Neutrophil (primary cell): ENCODE measurements around the gene CACNG5.

Experiments used
- H3K27ac ChIP-seq: fragments of 200-600 bp; sonication (generic); 2 replicates; pipeline ENCODE4 v1.5.1; 2016; ENCODE audit warnings: mild to moderate bottlenecking, moderate library complexity
- H3K27me3 ChIP-seq: fragments of 200-600 bp; sonication (generic); 2 replicates; pipeline ENCODE4 v1.6.0; 2016; ENCODE audit warnings: mild to moderate bottlenecking
- H3K36me3 ChIP-seq: fragments of 200-600 bp; sonication (generic); 2 replicates; pipeline ENCODE4 v1.5.1; 2017
- H3K4me1 ChIP-seq, 2 experiments: fragments of 200-600 bp in 1 of 2; sonication (generic) in 1 of 2; 1 replicate in 1 of 2; 2 replicates in 1 of 2; pipeline versions ENCODE4 v1.5.1 to v1.6.1; 2013 to 2016; ENCODE audit warnings: low read depth in 1 of 2, low read length in 1 of 2, mild to moderate bottlenecking in 1 of 2, moderate library complexity in 1 of 2; ENCODE audit not compliant: control insufficient read depth in 1 of 2, insufficient read depth in 1 of 2
- H3K4me3 ChIP-seq, 2 experiments: fragments of 200-600 bp in 1 of 2; sonication (generic) in 1 of 2; 1 replicate in 1 of 2; 2 replicates in 1 of 2; pipeline ENCODE4 v1.5.1; 2013 to 2016; ENCODE audit warnings: low read depth in 1 of 2, low read length in 1 of 2, mild to moderate bottlenecking in 1 of 2, moderate library complexity in 1 of 2
- H3K9me3 ChIP-seq: fragments of 200-600 bp; sonication (generic); 2 replicates; pipeline ENCODE4 v1.5.1; 2016
- TF ChIP-seq, protein P1 (sequence below): fragments of 200-600 bp; sonication (generic); IDR thresholded peaks from 2 replicates; pipeline ENCODE4 v1.5.1; 2016; ENCODE audit warnings: antibody characterized with exemption

CACNG5 gene

DNA sequence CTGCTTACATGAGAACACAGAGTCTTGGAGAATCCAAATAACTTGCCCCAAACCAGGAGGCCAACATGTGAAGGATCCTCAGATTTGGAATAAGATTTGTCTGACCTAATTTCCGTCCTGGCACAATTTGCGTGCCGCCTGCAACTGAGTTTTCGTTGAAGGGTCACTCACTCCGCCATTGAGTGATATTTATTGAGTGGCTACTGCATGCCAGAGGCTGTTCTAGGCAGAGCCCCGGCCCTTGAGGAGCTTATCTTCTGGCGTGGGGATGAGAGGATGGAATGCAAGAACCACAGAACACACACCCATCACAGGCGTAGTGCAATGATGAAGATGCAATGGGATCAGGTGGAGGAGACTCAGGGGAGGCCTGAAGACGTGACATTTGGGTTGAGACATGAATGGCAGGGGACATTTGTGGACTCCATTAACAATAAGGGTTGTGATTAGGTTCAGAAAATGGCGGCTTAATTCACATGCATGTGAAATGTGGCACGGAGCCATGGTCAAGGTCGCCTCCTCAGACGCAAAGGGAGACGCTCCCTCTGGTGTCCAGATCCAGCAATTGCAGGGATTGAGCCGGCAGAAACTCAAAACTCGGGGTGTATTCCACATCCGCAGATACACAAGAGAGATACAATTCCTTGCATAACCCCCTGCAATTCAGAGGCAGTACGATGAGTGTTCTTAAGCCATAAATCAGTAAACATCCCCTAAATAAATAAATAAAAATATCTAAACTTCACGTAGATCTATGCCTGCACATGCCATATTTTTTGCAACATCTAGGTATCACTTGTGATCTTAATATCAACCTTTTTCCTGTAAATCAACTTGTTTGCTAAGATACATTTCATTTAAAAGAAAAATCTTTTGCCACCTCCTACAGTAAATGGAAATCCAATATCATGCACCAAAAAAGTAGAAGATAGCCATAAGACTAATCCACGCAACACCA is 71.7 kb downstream of the CACNG5 start:
- H3K9me3 ChIP-seq = no peaks in the 10 kb centered on the region
- no peaks in the 10 kb centered on the region for H3K4me1 ChIP-seq
- H3K36me3 ChIP-seq = no peaks in the 10 kb centered on the region
- H3K27me3 ChIP-seq = no peaks in the 10 kb centered on the region
- TF ChIP-seq, protein P1, sequence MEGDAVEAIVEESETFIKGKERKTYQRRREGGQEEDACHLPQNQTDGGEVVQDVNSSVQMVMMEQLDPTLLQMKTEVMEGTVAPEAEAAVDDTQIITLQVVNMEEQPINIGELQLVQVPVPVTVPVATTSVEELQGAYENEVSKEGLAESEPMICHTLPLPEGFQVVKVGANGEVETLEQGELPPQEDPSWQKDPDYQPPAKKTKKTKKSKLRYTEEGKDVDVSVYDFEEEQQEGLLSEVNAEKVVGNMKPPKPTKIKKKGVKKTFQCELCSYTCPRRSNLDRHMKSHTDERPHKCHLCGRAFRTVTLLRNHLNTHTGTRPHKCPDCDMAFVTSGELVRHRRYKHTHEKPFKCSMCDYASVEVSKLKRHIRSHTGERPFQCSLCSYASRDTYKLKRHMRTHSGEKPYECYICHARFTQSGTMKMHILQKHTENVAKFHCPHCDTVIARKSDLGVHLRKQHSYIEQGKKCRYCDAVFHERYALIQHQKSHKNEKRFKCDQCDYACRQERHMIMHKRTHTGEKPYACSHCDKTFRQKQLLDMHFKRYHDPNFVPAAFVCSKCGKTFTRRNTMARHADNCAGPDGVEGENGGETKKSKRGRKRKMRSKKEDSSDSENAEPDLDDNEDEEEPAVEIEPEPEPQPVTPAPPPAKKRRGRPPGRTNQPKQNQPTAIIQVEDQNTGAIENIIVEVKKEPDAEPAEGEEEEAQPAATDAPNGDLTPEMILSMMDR = no peak
- H3K27ac ChIP-seq = no peak overlapping the region
- no peak overlapping the region for H3K4me3 ChIP-seq

DNA sequence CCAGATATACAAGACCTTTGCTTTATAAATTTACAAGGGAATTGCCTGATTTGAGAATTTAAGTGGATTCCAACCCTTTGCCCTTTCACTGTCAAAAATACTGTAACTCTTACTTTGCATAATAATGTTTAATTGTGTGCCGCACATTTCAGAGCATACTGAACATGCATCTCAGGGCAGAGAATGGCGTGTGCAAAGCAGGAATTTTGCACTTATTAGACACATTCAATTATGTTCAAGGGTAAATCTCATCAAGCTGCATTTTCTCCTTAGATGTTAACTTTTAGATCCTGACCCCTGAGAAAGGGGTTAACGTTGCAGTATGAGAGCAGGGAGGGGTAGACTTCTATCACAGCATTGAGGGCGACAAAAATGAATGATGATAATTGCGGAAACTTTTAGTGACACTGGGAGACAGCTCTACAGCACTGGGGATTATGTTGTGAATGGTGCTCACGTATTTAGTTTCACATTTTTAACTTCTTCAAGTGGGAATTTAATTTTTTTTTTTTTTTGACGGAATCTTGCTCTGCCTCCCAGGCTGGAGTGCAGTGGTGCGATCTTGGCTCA is 75.0 kb downstream of the CACNG5 start:
- Histone ChIP-seq H3K4me3 (no peak overlapping the region), H3K27ac (no peak overlapping the region), H3K4me1 (no peaks in the 10 kb centered on the region), H3K9me3 (no peaks in the 10 kb centered on the region), H3K36me3 (no peaks in the 10 kb centered on the region), H3K27me3 (no peaks in the 10 kb centered on the region)
- TF ChIP-seq, protein P1 = no peak

DNA sequence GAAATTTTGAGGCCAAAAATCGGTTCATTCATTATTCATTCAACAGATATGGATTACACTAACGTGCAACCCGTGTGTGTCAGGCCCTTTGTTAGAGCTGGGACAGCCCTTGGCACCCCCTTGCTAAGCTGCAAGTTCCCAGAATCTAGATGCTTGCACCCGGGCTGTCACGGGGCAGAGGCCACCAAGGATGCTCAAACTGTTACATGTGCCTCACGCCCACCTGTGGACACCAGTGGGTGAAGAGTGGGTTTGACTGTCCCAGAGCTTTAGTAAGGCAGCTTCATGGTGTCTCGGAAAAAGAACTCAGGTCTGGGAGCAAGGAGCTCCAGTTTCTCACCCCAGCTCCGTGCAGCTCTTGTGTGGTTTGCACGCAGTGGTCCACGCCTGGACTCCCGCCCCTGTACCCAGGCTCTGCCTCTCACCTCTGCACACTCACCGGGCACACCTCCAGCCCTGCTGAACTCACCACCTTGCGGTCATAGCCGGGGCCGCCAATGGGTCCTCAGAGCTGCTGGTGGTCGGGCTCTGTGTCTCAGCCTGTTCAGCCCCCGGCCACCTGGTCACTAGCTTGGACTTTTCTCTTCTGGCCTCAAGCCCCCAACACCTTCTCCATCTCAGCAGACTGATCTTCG is 75.9 kb downstream of the CACNG5 start:
- Histone ChIP-seq H3K27ac (no peak overlapping the region), H3K4me1 (no peaks in the 10 kb centered on the region), H3K36me3 (no peaks in the 10 kb centered on the region), H3K27me3 (no peaks in the 10 kb centered on the region), H3K9me3 (no peaks in the 10 kb centered on the region), H3K4me3 (no peak overlapping the region)
- TF ChIP-seq, protein P1 = no peak

DNA sequence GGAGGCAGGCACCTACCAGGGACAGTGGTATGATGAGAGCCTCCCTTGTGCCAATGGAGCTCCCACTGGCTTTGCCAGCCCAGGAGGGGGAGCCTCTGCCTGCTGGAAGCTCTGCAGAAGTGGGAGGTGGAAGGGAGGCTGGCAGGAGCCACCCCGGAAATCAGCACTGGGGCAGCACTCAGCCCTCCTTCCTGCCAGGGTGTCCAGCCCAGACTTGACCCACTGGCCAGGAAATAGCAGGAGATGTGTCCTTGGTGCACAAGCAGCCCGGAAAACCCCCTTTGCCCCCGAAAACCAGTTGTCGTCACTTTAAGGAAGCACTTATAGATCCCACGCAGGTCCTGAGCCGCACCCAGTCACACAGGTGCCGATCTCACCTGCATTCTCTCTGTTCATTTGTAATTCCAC is 80.3 kb downstream of the CACNG5 start:
- no peaks in the 10 kb centered on the region for H3K9me3 ChIP-seq
- TF ChIP-seq, protein P1 = no peak
- no peaks in the 10 kb centered on the region for H3K27me3 ChIP-seq
- H3K4me1 ChIP-seq = no peaks in the 10 kb centered on the region
- no peaks in the 10 kb centered on the region for H3K36me3 ChIP-seq
- no peak overlapping the region for H3K4me3 ChIP-seq
- H3K27ac ChIP-seq = no peak overlapping the region

DNA sequence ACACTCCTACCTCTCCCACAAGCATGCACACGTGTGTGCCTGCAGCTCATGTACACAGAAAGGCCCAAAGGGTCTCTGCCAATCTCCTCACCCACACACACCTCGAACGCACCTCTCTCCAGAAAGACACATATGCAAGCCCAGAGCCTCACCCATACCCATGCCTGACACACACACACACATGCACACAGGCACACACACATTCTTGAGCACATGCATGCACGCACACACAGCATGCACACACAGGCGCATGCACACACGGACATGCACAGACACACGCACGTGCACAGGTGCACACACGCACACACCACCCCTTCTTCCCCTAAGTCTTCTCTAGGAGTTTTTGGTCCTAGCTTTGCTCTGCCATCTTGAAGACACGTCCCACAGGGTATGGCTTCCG is 80.9 kb downstream of the CACNG5 start:
- H3K9me3 ChIP-seq = no peaks in the 10 kb centered on the region
- no peak overlapping the region for H3K27ac ChIP-seq
- H3K4me1 ChIP-seq = no peaks in the 10 kb centered on the region
- TF ChIP-seq, protein P1 = no peak
- no peaks in the 10 kb centered on the region for H3K27me3 ChIP-seq
- no peaks in the 10 kb centered on the region for H3K36me3 ChIP-seq
- H3K4me3 ChIP-seq = no peak overlapping the region
